PC-3 (cell line): ENCODE measurements around the gene ARHGAP24.
"Not testable (repeated sequence)": the region's sequence is repeated elsewhere in the genome, so short reads cannot be mapped to it uniquely, and the experiment has no call there.

Experiments
- EZH2 ChIP-seq: fragments of 300-600 bp; sonication (generic); IDR thresholded peaks from one replicate; pipeline ENCODE4 v1.6.1; 2017; ENCODE audit warnings: antibody characterized with exemption, mild to moderate bottlenecking, low read length; ENCODE audit not compliant: unreplicated experiment
- TF ChIP-seq, protein P1 (sequence below): fragments of 300-600 bp; sonication (generic); conservative IDR thresholded peaks from 2 replicates; pipeline ENCODE4 v1.5.1; 2017; ENCODE audit warnings: antibody characterized with exemption, low read depth, mild to moderate bottlenecking, low read length

GRCh38 chr4:85518526-85518925 lies 43.6 kb downstream of the ARHGAP24 start:
- TF ChIP-seq EZH2: not testable (repeated sequence)
- TF ChIP-seq, protein P1, sequence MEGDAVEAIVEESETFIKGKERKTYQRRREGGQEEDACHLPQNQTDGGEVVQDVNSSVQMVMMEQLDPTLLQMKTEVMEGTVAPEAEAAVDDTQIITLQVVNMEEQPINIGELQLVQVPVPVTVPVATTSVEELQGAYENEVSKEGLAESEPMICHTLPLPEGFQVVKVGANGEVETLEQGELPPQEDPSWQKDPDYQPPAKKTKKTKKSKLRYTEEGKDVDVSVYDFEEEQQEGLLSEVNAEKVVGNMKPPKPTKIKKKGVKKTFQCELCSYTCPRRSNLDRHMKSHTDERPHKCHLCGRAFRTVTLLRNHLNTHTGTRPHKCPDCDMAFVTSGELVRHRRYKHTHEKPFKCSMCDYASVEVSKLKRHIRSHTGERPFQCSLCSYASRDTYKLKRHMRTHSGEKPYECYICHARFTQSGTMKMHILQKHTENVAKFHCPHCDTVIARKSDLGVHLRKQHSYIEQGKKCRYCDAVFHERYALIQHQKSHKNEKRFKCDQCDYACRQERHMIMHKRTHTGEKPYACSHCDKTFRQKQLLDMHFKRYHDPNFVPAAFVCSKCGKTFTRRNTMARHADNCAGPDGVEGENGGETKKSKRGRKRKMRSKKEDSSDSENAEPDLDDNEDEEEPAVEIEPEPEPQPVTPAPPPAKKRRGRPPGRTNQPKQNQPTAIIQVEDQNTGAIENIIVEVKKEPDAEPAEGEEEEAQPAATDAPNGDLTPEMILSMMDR: not testable (repeated sequence)
